ENCODE results near the gene CGB7.

GRCh38 chr19:49081273-49081672, 23.7 kb upstream of the CGB7 start:
- TF ChIP-seq GATA3 (IDR thresholded peaks at IDR 0.05; ENCODE audit: low read depth, low read length) (no peak), GATA2 (IDR thresholded peaks at IDR 0.05; ENCODE audit: low read depth, low read length) (no peak)

Measured in SH-SY5Y (cell line).